ENCODE measurements around the gene SLC25A12.
"Not testable (repeated sequence)": the region's sequence is repeated elsewhere in the genome, so short reads cannot be mapped to it uniquely, and the experiment has no call there.

SLC25A12 gene

GRCh38 chr2:171893824-171894611 is at the start of gene SLC25A12:
TSS of gene SLC25A12 (minus strand) at chr2:171894244. CDS start at chr2:171894214, 30 bp downstream.
- DNase-seq = no peak

DNA sequence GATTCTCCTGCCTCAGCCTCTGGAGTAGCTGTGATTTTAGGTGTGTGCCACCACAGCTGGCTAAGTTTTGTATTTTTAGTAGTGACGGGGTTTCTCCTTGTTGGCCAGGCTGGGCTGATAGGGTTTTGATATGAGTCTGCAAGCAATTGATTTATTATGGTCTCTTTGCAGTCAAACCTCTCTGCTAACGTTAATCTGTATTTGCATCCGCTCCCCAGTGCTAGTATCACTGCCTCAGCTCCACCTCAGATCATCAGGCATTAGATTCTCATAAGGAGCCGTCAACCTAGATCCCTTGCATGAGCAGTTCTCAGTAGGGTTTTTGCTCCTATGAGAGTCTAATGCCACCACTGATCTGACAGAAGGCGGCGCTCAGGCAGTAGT is 47.3 kb upstream of the SLC25A12 start:
- no peak for DNase-seq

GRCh38 chr2:171939743-171940071 is 45.7 kb upstream of the SLC25A12 start:
- no peak for DNase-seq

DNA sequence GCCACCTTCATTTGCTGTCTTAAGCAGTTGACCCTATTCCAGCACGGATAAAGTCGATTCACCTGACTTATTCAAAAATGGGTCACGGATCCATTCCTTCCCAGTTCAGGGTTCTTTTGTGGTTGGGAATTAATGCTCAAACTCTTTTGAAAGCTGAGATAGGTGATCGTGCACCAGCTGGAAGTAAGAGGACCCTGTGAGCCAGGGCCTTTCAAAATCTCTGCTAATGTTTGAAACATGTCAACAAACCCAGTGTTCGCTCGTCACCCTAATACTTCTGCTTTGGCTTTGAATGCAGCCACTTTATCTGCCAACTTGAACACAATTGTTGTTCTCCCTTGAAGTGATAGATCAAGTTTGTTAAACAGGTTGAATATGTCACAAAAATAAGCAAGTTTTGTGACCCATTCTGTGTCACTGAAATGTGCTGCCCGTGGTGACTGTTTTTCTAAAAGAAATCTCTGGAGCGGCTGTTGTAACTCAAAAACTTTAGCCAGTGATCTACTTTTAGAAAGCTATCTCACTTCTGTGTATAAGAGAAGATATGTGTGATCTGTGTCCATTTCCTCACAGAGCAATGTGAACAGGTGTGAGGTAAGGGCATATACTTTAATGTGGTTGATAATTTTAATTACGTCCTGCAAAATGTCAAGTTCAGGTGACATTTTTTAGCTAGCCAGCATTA is 45.2 kb upstream of the SLC25A12 start:
- DNase-seq = no peak

DNA sequence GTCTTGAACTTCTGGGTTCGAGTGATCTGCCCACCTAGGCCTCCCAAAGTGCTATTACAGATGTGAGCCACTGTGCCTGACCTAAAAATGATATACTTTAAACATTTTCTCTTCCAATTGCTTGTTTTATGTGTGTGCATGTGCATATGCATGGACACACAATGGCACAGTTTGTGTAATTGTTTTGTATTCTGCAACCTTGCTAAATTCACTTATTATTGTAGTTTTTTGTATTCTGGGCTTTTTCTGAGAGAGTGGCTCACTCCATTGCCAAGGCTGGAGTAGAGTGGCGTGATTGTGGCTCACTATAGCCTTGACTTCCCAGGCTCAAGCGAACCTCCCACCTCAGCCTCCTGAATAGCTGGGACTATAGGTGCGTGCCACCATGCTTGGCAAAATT is 36.3 kb upstream of the SLC25A12 start:
- DNase-seq = no peak

GRCh38 chr2:171924170-171924942 is 30.3 kb upstream of the SLC25A12 start:
- DNase-seq = no peak

GRCh38 chr2:171923206-171923605 is 29.2 kb upstream of the SLC25A12 start:
- no peak for DNase-seq

DNA sequence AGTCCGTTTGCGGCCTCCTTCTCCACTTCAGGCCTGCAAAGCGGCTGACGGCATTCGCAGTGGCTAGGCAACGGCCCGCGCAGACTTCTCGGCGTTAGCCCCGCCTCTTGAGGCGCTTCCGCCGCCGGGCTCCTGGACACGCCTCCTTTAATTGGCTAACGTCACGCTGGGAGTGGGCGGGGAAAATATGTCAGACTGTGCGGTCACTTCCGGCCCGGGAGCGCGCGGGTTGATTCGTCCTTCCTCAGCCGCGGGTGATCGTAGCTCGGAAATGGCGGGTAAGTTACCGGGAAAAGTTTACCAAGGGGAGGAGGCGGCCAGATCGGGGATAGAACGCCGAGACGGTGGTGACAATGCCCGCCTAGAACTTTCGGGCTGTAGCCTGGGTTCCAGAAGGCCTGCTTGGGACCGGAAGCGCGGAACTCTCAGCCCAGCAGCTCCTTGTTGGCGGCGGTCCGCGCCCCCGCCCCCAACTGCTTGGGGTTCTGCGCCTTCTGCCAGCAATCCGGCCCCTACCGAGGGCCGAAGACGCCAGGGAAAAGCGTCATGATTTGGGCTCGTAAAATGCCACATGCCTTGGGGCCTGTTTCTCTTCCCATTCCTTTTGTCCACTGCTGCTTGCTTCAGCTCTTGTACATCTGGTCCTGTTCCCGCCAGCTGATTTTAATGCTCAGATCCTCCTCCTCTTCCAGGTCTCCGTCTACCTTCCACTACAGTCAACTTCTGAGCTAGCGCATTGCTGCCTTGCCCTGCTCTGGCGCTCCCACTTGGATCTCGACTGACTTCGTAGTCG is 28.4 kb upstream of the SLC25A12 start, which contains the start of gene HAT1:
Gene HAT1, plus strand, starts transcription at position 232 of the 793 bp plus-strand sequence. Its CDS starts 40 bp downstream, at position 272.
- DNase-seq = peak; percentile 28

DNA sequence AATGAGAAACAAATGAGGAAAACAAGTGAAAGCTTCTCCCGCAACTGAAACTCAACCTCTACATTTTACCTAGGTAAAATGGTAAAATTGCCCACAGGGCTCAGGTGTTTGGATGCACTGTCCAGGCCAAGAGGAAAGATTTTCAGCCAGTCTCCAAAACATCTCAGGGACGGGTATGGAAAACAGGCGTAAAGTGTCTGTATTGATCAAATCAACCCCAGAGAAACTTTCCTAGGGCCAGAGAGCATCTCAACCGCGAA is 27.9 kb upstream of the SLC25A12 start:
- no peak for DNase-seq

DNA sequence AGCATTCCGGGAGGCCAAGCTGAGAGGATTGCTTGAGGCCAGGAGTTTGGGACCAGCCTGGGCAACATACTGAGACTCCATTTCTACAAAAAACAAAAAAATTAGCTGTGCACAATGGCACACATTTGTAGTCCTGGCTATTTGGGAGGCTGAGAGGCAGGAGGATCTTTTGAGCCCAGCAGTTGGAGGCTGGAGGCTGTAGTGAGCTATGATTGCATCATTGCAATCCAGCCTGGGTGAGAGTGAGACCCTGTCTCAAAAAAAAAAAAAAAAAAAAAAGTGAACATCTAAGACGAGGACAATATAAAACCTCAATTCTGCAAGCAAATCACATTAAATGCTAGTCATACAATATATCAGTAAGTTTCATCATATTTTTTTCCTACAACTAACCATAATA is 25.4 kb upstream of the SLC25A12 start:
- no peak for DNase-seq

DNA sequence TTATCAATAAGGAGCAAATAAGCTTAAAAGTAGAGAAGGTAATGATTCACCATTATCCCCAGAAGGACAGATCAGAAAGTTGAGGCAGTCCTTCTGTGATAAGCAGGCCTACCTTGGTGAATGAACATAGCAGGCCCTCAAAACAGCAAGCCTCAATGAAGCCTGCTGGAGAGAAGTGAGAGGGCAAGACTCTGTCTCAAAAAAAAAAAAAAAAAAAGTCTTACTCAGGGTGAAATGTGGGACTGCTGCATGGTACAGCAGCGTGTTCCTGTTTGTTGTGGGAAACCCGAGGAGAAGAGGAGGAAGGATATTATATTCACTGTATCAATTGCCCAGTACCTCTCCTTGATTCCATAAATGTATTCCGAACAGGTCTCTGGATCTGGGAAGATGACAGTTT is 19.5 kb upstream of the SLC25A12 start:
- DNase-seq = no peak

GRCh38 chr2:171910494-171910893 is 16.4 kb upstream of the SLC25A12 start:
- DNase-seq = no peak

DNA sequence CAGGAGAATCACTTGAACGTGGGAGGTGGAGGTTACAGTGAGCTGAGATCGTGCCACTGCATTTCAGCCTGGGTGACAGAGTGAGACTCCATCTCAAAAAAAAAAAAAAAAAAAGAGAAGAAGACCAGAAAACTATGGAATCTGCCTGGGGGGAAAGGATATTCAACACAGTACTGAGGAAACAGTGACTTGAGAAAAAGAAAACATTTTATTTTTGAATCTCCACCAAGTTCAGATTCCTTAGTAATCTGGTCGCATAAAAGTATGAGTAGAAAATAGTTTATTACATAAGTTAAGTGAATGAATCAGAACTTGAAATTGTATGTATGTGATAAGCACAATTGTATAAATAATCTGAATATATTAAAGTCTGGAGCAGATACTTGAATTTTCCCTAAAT is 15.2 kb upstream of the SLC25A12 start:
- DNase-seq = no peak

DNA sequence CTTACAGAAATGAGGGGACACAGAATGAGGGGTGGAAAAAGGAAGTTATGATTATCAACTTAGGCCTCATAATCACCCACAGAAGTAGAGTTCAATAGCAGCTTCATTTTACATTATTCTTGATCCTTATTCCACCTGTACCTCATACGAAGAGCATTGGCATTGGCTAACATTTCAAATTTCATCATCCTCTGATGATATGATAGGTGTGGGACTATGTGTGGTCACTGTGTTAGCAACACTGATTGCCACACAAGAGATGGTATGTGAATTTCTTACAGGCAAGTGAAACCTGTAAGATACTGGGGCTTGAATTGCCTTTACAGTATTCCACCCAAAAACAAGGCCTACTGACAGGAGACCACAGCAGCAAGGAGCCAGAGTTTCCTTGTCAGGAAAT is 14.2 kb upstream of the SLC25A12 start:
- DNase-seq = no peak

GRCh38 chr2:171902840-171903420 is 8.9 kb upstream of the SLC25A12 start:
- DNase-seq = no peak

DNA sequence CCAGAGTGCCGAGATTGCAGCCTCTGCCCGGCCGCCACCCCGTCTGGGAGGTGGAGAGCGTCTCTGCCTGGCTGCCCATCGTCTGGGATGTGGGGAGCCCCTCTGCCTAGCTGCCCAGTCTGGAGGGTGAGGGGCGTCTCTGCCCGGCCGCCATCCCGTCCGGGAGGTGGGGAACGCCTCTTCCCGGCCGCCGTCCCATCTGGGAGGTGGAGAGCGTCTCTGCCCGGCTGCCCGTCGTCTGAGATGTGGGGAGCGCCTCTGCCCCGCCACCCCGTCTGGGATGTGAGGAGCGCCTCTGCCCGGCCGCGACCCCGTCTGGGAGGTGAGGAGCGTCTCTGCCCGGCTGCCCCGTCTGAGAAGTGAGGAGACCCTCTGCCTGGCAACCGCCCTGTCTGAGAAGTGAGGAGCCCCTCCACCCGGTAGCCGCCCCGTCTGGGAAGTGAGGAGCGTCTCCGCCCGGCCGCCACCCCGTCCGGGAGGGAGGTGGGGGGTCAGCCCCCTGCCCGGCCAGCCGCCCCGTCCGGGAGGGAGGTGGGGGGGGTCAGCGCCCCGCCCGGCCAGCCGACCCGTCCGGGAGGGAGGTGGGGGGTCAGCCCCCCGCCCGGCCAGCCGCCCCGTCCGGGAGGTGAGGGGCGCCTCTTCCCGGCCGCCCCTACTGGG is 5.7 kb upstream of the SLC25A12 start:
- not testable (repeated sequence) for DNase-seq

DNA sequence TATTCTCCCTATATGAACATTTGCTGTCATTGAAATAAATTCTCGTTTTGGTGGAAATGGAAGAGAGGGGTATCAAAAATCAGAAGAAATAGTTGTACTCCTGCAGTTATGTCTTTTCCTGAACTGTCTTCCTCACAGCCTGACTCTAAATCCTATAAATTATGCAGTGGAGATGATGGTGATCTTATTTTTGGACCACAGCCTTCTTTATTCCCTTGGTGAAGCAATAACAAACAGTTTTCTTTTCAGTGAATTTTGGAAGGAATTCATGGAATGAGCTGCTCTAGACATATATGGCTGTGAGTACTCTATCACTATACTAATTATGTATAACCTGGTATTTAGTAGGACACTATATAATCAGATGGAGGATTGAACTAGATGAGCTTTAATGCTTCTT is 1.7 kb upstream of the SLC25A12 start:
- no peak for DNase-seq

DNA sequence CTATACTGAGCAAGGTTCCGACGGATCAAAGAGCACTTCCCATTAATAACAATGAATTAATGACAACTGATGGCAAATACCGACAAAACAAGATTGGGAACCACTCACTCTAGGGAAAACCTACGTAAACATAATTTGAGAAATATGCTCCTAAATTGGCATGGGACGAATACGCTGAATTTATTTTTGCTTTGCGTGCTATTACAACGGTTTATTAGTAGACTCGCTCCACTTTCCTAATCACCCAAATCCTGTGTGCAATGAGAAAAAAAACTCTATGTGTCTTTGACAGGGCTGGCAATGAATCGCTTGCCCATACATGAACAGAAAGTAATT is 536 bp upstream of the SLC25A12 start:
- DNase-seq = no peak

DNA sequence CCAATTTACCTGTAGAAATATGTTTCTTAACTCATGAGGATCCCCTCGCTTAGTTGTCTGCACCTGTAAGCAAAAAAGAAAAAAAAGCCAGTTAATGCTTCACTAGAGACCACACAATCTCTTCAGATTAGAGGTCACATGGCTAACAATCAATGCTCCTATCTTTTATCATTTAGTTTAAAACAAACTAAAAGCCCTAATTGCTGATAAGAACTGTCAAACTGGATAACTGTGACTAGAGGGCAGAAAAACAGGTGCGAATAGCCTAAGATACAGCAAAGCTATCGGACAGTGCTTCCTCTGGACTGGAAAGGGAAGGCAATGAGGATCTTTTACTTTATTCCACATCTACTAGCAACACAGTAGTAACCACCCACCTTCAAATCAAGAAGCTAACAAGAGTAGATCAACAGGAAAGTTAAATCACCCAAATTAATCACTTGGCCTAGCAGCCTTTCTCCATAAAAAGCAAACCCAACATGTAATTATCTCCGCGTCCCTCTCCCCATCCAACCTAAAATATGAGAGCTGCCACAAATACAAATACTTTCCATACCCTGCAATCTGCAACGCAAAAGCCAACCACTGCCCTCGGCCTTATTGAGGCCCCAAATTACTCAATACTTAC is 734 bp downstream of the SLC25A12 start:
- DNase-seq = no peak

DNA sequence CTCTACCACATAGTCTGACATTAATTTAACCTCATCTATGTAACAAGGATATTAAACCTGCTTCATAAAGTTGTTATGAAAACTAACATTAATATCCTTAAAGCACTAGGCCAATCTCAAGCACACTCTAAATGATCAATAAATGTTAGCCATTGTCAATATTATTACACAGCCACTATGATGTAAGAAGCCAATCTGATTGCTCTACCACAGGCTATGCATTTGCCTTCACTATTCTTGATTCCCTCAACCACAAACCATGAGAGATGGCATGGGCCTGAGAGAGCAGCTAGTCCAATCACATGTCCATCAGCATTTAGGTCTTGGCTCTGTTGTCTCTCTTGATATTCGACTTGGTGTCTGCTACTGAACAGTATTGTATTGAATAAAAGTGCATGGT is 4.2 kb downstream of the SLC25A12 start:
- no peak for DNase-seq

GRCh38 chr2:171889333-171889732 is 4.7 kb downstream of the SLC25A12 start:
- DNase-seq = no peak

All from NCI-H1417 treated with DMSO at 0.1 percent for 48 hours (cell line).